ENCODE results near the gene PRTFDC1. TPM values are rescaled to one million over a fixed set of nuclear protein-coding genes. Genes with fewer than 3 reads are reported as not detected.

The PRTFDC1 gene
- polyA plus RNA-seq, 1 experiment: 46.8 TPM

GRCh38 chr10:24849501-24850299 lies 102.7 kb downstream of the PRTFDC1 start:
- no peak overlapping the region for H3K27ac ChIP-seq (ENCODE audit: low read depth, low read length)
- no peaks in the 10 kb centered on the region for H3K27me3 ChIP-seq (ENCODE audit: control insufficient read depth, insufficient read depth, low read length)
- ChIA-PET POLR2A (no interaction called here), CTCF (interaction anchor here (0.5 to 1.4 kb wide), 4 partner anchors 9 to 123 kb away, joined by 3 to 4 read pairs (median 3); no protein-coding TSS in a partner anchor)
- DNase-seq (ENCODE audit: low read depth, low spot score): no peak
- TF ChIP-seq CTCF (IDR thresholded peaks at IDR 0.05; ENCODE audit: low read depth, low read length): no peak
- no peak overlapping the region for H3K4me3 ChIP-seq (ENCODE audit: low read depth, low read length)
- no peaks in the 10 kb centered on the region for H3K9me3 ChIP-seq (ENCODE audit: control insufficient read depth, insufficient read depth, low read length)

GRCh38 chr10:24849051-24849450 lies 103.4 kb downstream of the PRTFDC1 start:
- Histone ChIP-seq H3K9me3 (ENCODE audit: control insufficient read depth, insufficient read depth, low read length) (no peaks in the 10 kb centered on the region), H3K4me3 (ENCODE audit: low read depth, low read length) (no peak overlapping the region), H3K27ac (ENCODE audit: low read depth, low read length) (no peak overlapping the region), H3K27me3 (ENCODE audit: control insufficient read depth, insufficient read depth, low read length) (no peaks in the 10 kb centered on the region)
- POLR2A ChIA-PET: interaction anchor here (1.2 kb wide), 1 partner anchor 9 kb away, joined by 3 read pairs; no protein-coding TSS in a partner anchor
- no peak for TF ChIP-seq CTCF (IDR thresholded peaks at IDR 0.05; ENCODE audit: low read depth, low read length)
- CTCF ChIA-PET: interaction anchor here (0.5 to 1.4 kb wide), 3 partner anchors 9 to 84 kb away, joined by 3 to 4 read pairs (median 3); no protein-coding TSS in a partner anchor
- no peak for DNase-seq (ENCODE audit: low read depth, low spot score)

- H3K4me3 ChIP-seq (ENCODE audit: low read depth, low read length): no peak overlapping the region
- no peak for TF ChIP-seq CTCF (IDR thresholded peaks at IDR 0.05; ENCODE audit: low read depth, low read length)
These were observed 104.2 kb downstream of the PRTFDC1 start for GRCh38 chr10:24848195-24848594.

GRCh38 chr10:24847112-24848070 lies 105.0 kb downstream of the PRTFDC1 start:
- H3K9me3 ChIP-seq (ENCODE audit: control insufficient read depth, insufficient read depth, low read length): no peaks in the 10 kb centered on the region
- CTCF ChIA-PET: interaction anchor here (0.6 kb wide), 1 partner anchor 228 kb away, joined by 4 read pairs; no protein-coding TSS in a partner anchor
- no peak for TF ChIP-seq CTCF (IDR thresholded peaks at IDR 0.05; ENCODE audit: low read depth, low read length)
- POLR2A ChIA-PET: interaction anchor here (0.6 to 1.2 kb wide), 2 partner anchors 10 to 56 kb away, joined by 3 to 4 read pairs; no protein-coding TSS in a partner anchor
- DNase-seq (ENCODE audit: low read depth, low spot score): no peak
- H3K27ac ChIP-seq (ENCODE audit: low read depth, low read length): no peak overlapping the region
- H3K27me3 ChIP-seq (ENCODE audit: control insufficient read depth, insufficient read depth, low read length): no peaks in the 10 kb centered on the region
- H3K4me3 ChIP-seq (ENCODE audit: low read depth, low read length): no peak overlapping the region

More at GRCh38 chr10:24848195-24848594, 104.2 kb downstream of the PRTFDC1 start:
- Histone ChIP-seq H3K9me3 (ENCODE audit: control insufficient read depth, insufficient read depth, low read length) (no peaks in the 10 kb centered on the region), H3K27ac (ENCODE audit: low read depth, low read length) (no peak overlapping the region), H3K27me3 (ENCODE audit: control insufficient read depth, insufficient read depth, low read length) (no peaks in the 10 kb centered on the region)
- POLR2A ChIA-PET: interaction anchor here (0.6 to 1.2 kb wide), 3 partner anchors 9 to 56 kb away, joined by 3 to 4 read pairs (median 4); no protein-coding TSS in a partner anchor
- CTCF ChIA-PET: interaction anchor here (1.4 kb wide), 1 partner anchor 19 kb away, joined by 3 read pairs; no protein-coding TSS in a partner anchor
- no peak for DNase-seq (ENCODE audit: low read depth, low spot score)

All from AG04450 (cell line).